ENCODE data around the gene OPHN1. TPM values are rescaled to one million over a fixed set of nuclear protein-coding genes. Genes with fewer than 3 reads are reported as not detected.
A peak's percentile ranks its signal among the peaks of the same experiment; 100 is the strongest.

OPHN1 gene
- total RNA-seq, 1 experiment from 2014 or later, result not detected

- Histone ChIP-seq H3K4me3 (ENCODE audit: low read length) (no peak overlapping the region), H4K20me1 (ENCODE audit: insufficient read depth, low read depth, low read length) (no peaks in the 10 kb centered on the region), H3K9me3 (ENCODE audit: low read length) (peaks cover 4% of the 10 kb centered on the region), H3K27ac (ENCODE audit: low read length) (no peak overlapping the region), H3K9ac (ENCODE audit: low read length) (no peak overlapping the region), H2AFZ (ENCODE audit: low read length) (no peak overlapping the region), H3K4me2 (ENCODE audit: low read depth, low read length, poor library complexity, severe bottlenecking) (no peak overlapping the region), H3K27me3 (ENCODE audit: low read length) (no peaks in the 10 kb centered on the region), H3K4me1 (ENCODE audit: low read length) (no peaks in the 10 kb centered on the region), H3K36me3 (ENCODE audit: insufficient read depth, low read length) (no peaks in the 10 kb centered on the region), H3K9me2 (replicated peaks; ENCODE audit: insufficient read depth, low read length) (no peaks in the 10 kb centered on the region), H3K79me2 (ENCODE audit: low read length) (no peaks in the 10 kb centered on the region)
- DNase-seq, result no peak
Measured at GRCh38 chrX:68114573-68115129, 318.6 kb downstream of the OPHN1 start.

- no peak for DNase-seq
- Histone ChIP-seq H3K27ac (ENCODE audit: low read length) (no peak overlapping the region), H3K79me2 (ENCODE audit: low read length) (no peaks in the 10 kb centered on the region), H3K4me2 (ENCODE audit: low read depth, low read length, poor library complexity, severe bottlenecking) (no peak overlapping the region), H2AFZ (ENCODE audit: low read length) (no peak overlapping the region), H3K27me3 (ENCODE audit: low read length) (no peaks in the 10 kb centered on the region), H3K36me3 (ENCODE audit: insufficient read depth, low read length) (no peaks in the 10 kb centered on the region), H3K4me1 (ENCODE audit: low read length) (no peaks in the 10 kb centered on the region), H3K9me2 (replicated peaks; ENCODE audit: insufficient read depth, low read length) (no peaks in the 10 kb centered on the region), H3K9ac (ENCODE audit: low read length) (no peak overlapping the region), H3K9me3 (ENCODE audit: low read length) (peaks cover 4% of the 10 kb centered on the region), H3K4me3 (ENCODE audit: low read length) (no peak overlapping the region), H4K20me1 (ENCODE audit: insufficient read depth, low read depth, low read length) (no peaks in the 10 kb centered on the region)
Measured at GRCh38 chrX:68113837-68114572, 319.3 kb downstream of the OPHN1 start.

- Histone ChIP-seq H3K27ac (ENCODE audit: low read length) (no peak overlapping the region), H3K79me2 (ENCODE audit: low read length) (no peaks in the 10 kb centered on the region), H4K20me1 (ENCODE audit: insufficient read depth, low read depth, low read length) (no peaks in the 10 kb centered on the region), H2AFZ (ENCODE audit: low read length) (no peak overlapping the region), H3K9me3 (ENCODE audit: low read length) (peaks cover 4% of the 10 kb centered on the region; the same call in 1 of the 2 replicates), H3K9ac (ENCODE audit: low read length) (no peak overlapping the region), H3K4me1 (ENCODE audit: low read length) (no peaks in the 10 kb centered on the region), H3K4me3 (ENCODE audit: low read length) (no peak overlapping the region), H3K4me2 (ENCODE audit: low read depth, low read length, poor library complexity, severe bottlenecking) (no peak overlapping the region), H3K9me2 (replicated peaks; ENCODE audit: insufficient read depth, low read length) (no peaks in the 10 kb centered on the region), H3K27me3 (ENCODE audit: low read length) (no peaks in the 10 kb centered on the region), H3K36me3 (ENCODE audit: insufficient read depth, low read length) (no peaks in the 10 kb centered on the region)
- DNase-seq, result no peak
Measured at GRCh38 chrX:68112321-68112720, 321.0 kb downstream of the OPHN1 start.

- no peak overlapping the region for H3K9ac ChIP-seq (ENCODE audit: low read length)
- no peak overlapping the region for H2AFZ ChIP-seq (ENCODE audit: low read length)
- no peak overlapping the region for H3K4me2 ChIP-seq (ENCODE audit: low read depth, low read length, poor library complexity, severe bottlenecking)
- no peak overlapping the region for H3K27ac ChIP-seq (ENCODE audit: low read length)
- H3K9me2 ChIP-seq (replicated peaks; ENCODE audit: insufficient read depth, low read length), result no peaks in the 10 kb centered on the region
- no peak overlapping the region for H3K4me3 ChIP-seq (ENCODE audit: low read length)
- no peak for DNase-seq
- no peaks in the 10 kb centered on the region for H3K79me2 ChIP-seq (ENCODE audit: low read length)
- H3K9me3 ChIP-seq (ENCODE audit: low read length), result peaks cover 4% of the 10 kb centered on the region; the same call in 1 of the 2 replicates
- no peaks in the 10 kb centered on the region for H4K20me1 ChIP-seq (ENCODE audit: insufficient read depth, low read depth, low read length)
- H3K4me1 ChIP-seq (ENCODE audit: low read length), result no peaks in the 10 kb centered on the region
- H3K27me3 ChIP-seq (ENCODE audit: low read length), result no peaks in the 10 kb centered on the region
- no peaks in the 10 kb centered on the region for H3K36me3 ChIP-seq (ENCODE audit: insufficient read depth, low read length)
Measured at GRCh38 chrX:68109162-68109561, 324.1 kb downstream of the OPHN1 start.

GRCh38 chrX:68098431-68098830, 334.9 kb downstream of the OPHN1 start:
- no peak for DNase-seq
- no peak overlapping the region for H3K9ac ChIP-seq (ENCODE audit: low read length)
- H3K9me3 ChIP-seq (ENCODE audit: low read length), result no peaks in the 10 kb centered on the region

GRCh38 chrX:68090266-68090665, 343.0 kb downstream of the OPHN1 start:
- peak; percentile 47 for DNase-seq
- no peaks in the 10 kb centered on the region for H3K27me3 ChIP-seq (ENCODE audit: low read length)
- no peaks in the 10 kb centered on the region for H3K9me3 ChIP-seq (ENCODE audit: low read length)
- no peaks in the 10 kb centered on the region for H3K4me1 ChIP-seq (ENCODE audit: low read length)
- H2AFZ ChIP-seq (ENCODE audit: low read length), result no peak overlapping the region
- no peaks in the 10 kb centered on the region for H4K20me1 ChIP-seq (ENCODE audit: insufficient read depth, low read depth, low read length)
- H3K36me3 ChIP-seq (ENCODE audit: insufficient read depth, low read length), result no peaks in the 10 kb centered on the region
- no peak overlapping the region for H3K4me2 ChIP-seq (ENCODE audit: low read depth, low read length, poor library complexity, severe bottlenecking)
- no peaks in the 10 kb centered on the region for H3K79me2 ChIP-seq (ENCODE audit: low read length)
- H3K9me2 ChIP-seq (replicated peaks; ENCODE audit: insufficient read depth, low read length), result no peaks in the 10 kb centered on the region
- no peak overlapping the region for H3K4me3 ChIP-seq (ENCODE audit: low read length)
- H3K9ac ChIP-seq (ENCODE audit: low read length), result no peak overlapping the region
- H3K27ac ChIP-seq (ENCODE audit: low read length), result no peak overlapping the region

More at GRCh38 chrX:68098431-68098830, 334.9 kb downstream of the OPHN1 start:
- Histone ChIP-seq H3K36me3 (ENCODE audit: insufficient read depth, low read length) (no peaks in the 10 kb centered on the region), H3K79me2 (ENCODE audit: low read length) (no peaks in the 10 kb centered on the region), H4K20me1 (ENCODE audit: insufficient read depth, low read depth, low read length) (no peaks in the 10 kb centered on the region), H3K27me3 (ENCODE audit: low read length) (no peaks in the 10 kb centered on the region), H3K4me3 (ENCODE audit: low read length) (no peak overlapping the region), H2AFZ (ENCODE audit: low read length) (no peak overlapping the region), H3K27ac (ENCODE audit: low read length) (no peak overlapping the region), H3K4me2 (ENCODE audit: low read depth, low read length, poor library complexity, severe bottlenecking) (no peak overlapping the region), H3K4me1 (ENCODE audit: low read length) (no peaks in the 10 kb centered on the region), H3K9me2 (replicated peaks; ENCODE audit: insufficient read depth, low read length) (no peaks in the 10 kb centered on the region)

GRCh38 chrX:68087526-68087925, 345.8 kb downstream of the OPHN1 start:
- Histone ChIP-seq H3K4me2 (ENCODE audit: low read depth, low read length, poor library complexity, severe bottlenecking) (no peak overlapping the region), H3K36me3 (ENCODE audit: insufficient read depth, low read length) (no peaks in the 10 kb centered on the region), H3K27ac (ENCODE audit: low read length) (no peak overlapping the region), H3K9me2 (replicated peaks; ENCODE audit: insufficient read depth, low read length) (no peaks in the 10 kb centered on the region), H3K9ac (ENCODE audit: low read length) (no peak overlapping the region), H2AFZ (ENCODE audit: low read length) (no peak overlapping the region), H3K27me3 (ENCODE audit: low read length) (no peaks in the 10 kb centered on the region), H4K20me1 (ENCODE audit: insufficient read depth, low read depth, low read length) (no peaks in the 10 kb centered on the region), H3K4me1 (ENCODE audit: low read length) (no peaks in the 10 kb centered on the region), H3K79me2 (ENCODE audit: low read length) (no peaks in the 10 kb centered on the region), H3K9me3 (ENCODE audit: low read length) (no peaks in the 10 kb centered on the region), H3K4me3 (ENCODE audit: low read length) (no peak overlapping the region)
- no peak for DNase-seq

GRCh38 chrX:68086709-68087108, 346.6 kb downstream of the OPHN1 start:
- Histone ChIP-seq H3K9me3 (ENCODE audit: low read length) (no peaks in the 10 kb centered on the region), H2AFZ (ENCODE audit: low read length) (no peak overlapping the region), H3K4me3 (ENCODE audit: low read length) (no peak overlapping the region), H3K4me2 (ENCODE audit: low read depth, low read length, poor library complexity, severe bottlenecking) (no peak overlapping the region), H3K36me3 (ENCODE audit: insufficient read depth, low read length) (no peaks in the 10 kb centered on the region), H3K9ac (ENCODE audit: low read length) (no peak overlapping the region), H4K20me1 (ENCODE audit: insufficient read depth, low read depth, low read length) (no peaks in the 10 kb centered on the region), H3K9me2 (replicated peaks; ENCODE audit: insufficient read depth, low read length) (no peaks in the 10 kb centered on the region), H3K27me3 (ENCODE audit: low read length) (no peaks in the 10 kb centered on the region), H3K79me2 (ENCODE audit: low read length) (no peaks in the 10 kb centered on the region), H3K4me1 (ENCODE audit: low read length) (no peaks in the 10 kb centered on the region), H3K27ac (ENCODE audit: low read length) (no peak overlapping the region)
- DNase-seq, result no peak

Measured in Karpas-422 (cell line).